Measurements from ENCODE around the gene BNIP5. TPM values are rescaled to one million over a fixed set of nuclear protein-coding genes. Genes with fewer than 3 reads are reported as not detected.

Gene BNIP5
- total RNA-seq, 1 experiment from 2014 or later, result 0.94 TPM

DNA sequence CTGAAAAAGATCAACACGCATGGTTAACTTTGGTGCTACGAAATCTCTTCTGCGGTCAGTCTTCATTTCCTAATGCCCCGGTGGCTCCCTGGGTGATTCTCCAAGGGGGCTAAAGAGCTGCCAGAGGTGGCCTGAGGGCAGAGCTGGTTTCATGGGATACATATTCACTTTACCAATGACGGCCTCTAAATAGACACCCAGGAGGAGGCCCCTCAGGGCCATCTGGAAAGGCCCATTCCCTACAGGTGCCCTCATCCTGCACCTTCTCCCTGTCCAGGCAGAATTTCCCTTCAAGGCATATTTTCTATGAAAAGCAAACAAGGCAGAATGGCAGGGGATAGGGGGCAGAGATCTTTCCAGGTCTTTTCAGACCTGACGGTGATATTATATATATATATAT, 12.5 kb downstream of the BNIP5 start:
- Mint-ChIP-seq H3K9me3 (ENCODE audit: low read depth, unreplicated experiment) (no peaks in the 10 kb centered on the region), H3K27ac (ENCODE audit: unreplicated experiment) (no peak overlapping the region), H3K27me3 (ENCODE audit: unreplicated experiment) (peaks cover 43% of the 10 kb centered on the region), H3K4me1 (ENCODE audit: low read depth, unreplicated experiment) (peaks cover 9% of the 10 kb centered on the region), H3K4me3 (ENCODE audit: low read depth, unreplicated experiment) (no peak overlapping the region), H3K36me3 (ENCODE audit: insufficient read depth, unreplicated experiment) (no peaks in the 10 kb centered on the region)
- intact Hi-C loops (cut with micrococcal nuclease; ENCODE audit: unreplicated experiment), result no loop called here
- no peak for DNase-seq
- TF ChIP-seq CTCF (IDR thresholded peaks at IDR 0.05; ENCODE audit: unreplicated experiment), result no peak
- no TSS peak for BruUV-seq (replicated peaks)
- CTCF ChIA-PET, result interaction anchor here (0.5 kb wide), 1 partner anchor 823 kb away, joined by 5 read pairs; no protein-coding TSS in a partner anchor

- H3K27ac Mint-ChIP-seq (ENCODE audit: unreplicated experiment), result no peak overlapping the region
- H3K4me3 Mint-ChIP-seq (ENCODE audit: low read depth, unreplicated experiment), result no peak overlapping the region
- no peaks in the 10 kb centered on the region for H3K9me3 Mint-ChIP-seq (ENCODE audit: low read depth, unreplicated experiment)
- no TSS peak for BruUV-seq (replicated peaks)
- no peak for DNase-seq
- no peaks in the 10 kb centered on the region for H3K36me3 Mint-ChIP-seq (ENCODE audit: insufficient read depth, unreplicated experiment)
- peaks cover 16% of the 10 kb centered on the region for H3K4me1 Mint-ChIP-seq (ENCODE audit: low read depth, unreplicated experiment)
- H3K27me3 Mint-ChIP-seq (ENCODE audit: unreplicated experiment), result peaks cover 32% of the 10 kb centered on the region
- intact Hi-C loops (cut with micrococcal nuclease; ENCODE audit: unreplicated experiment), result no loop called here
- CTCF ChIA-PET, result no interaction called here
- TF ChIP-seq CTCF (IDR thresholded peaks at IDR 0.05; ENCODE audit: unreplicated experiment), result no peak
Measured at GRCh38 chr6:36323062-36323461, 13.6 kb downstream of the BNIP5 start.

- peaks cover 27% of the 10 kb centered on the region for H3K27me3 Mint-ChIP-seq (ENCODE audit: unreplicated experiment)
- H3K27ac Mint-ChIP-seq (ENCODE audit: unreplicated experiment), result no peak overlapping the region
- H3K4me3 Mint-ChIP-seq (ENCODE audit: low read depth, unreplicated experiment), result no peak overlapping the region
- H3K9me3 Mint-ChIP-seq (ENCODE audit: low read depth, unreplicated experiment), result no peaks in the 10 kb centered on the region
- no peaks in the 10 kb centered on the region for H3K36me3 Mint-ChIP-seq (ENCODE audit: insufficient read depth, unreplicated experiment)
- no peak for DNase-seq
- no TSS peak for BruUV-seq (replicated peaks)
- intact Hi-C loops (cut with micrococcal nuclease; ENCODE audit: unreplicated experiment), result no loop called here
- TF ChIP-seq CTCF (IDR thresholded peaks at IDR 0.05; ENCODE audit: unreplicated experiment), result no peak
- H3K4me1 Mint-ChIP-seq (ENCODE audit: low read depth, unreplicated experiment), result peaks cover 16% of the 10 kb centered on the region
- CTCF ChIA-PET, result no interaction called here
Measured at GRCh38 chr6:36322591-36322990, 14.1 kb downstream of the BNIP5 start.

- H3K36me3 Mint-ChIP-seq (ENCODE audit: insufficient read depth, unreplicated experiment), result no peaks in the 10 kb centered on the region
- H3K4me3 Mint-ChIP-seq (ENCODE audit: low read depth, unreplicated experiment), result no peak overlapping the region
- DNase-seq, result no peak
- no peaks in the 10 kb centered on the region for H3K9me3 Mint-ChIP-seq (ENCODE audit: low read depth, unreplicated experiment)
- H3K27me3 Mint-ChIP-seq (ENCODE audit: unreplicated experiment), result peaks cover 6% of the 10 kb centered on the region
- H3K27ac Mint-ChIP-seq (ENCODE audit: unreplicated experiment), result no peak overlapping the region
- intact Hi-C loops (cut with micrococcal nuclease; ENCODE audit: unreplicated experiment), result no loop called here
- peaks cover 16% of the 10 kb centered on the region for H3K4me1 Mint-ChIP-seq (ENCODE audit: low read depth, unreplicated experiment)
- CTCF ChIA-PET, result interaction anchor here (0.6 to 2.3 kb wide), 3 partner anchors 18 to 363 kb away, joined by 4 to 9 read pairs (median 8); no protein-coding TSS in a partner anchor
- TF ChIP-seq CTCF (IDR thresholded peaks at IDR 0.05; ENCODE audit: unreplicated experiment), result no peak
- no TSS peak for BruUV-seq (replicated peaks)
Measured at GRCh38 chr6:36320475-36320874, 16.2 kb downstream of the BNIP5 start.

All from Calu3 (cell line).